ENCODE results near the gene PLK2.
A peak's percentile ranks its signal among the peaks of the same experiment; 100 is the strongest.

The PLK2 gene

GRCh38 chr5:58477760-58478376 is 18.0 kb upstream of the PLK2 start:
- DNase-seq: no peak

GRCh38 chr5:58475404-58475803 is 15.5 kb upstream of the PLK2 start:
- no peak for DNase-seq

GRCh38 chr5:58469896-58470295 is 10.0 kb upstream of the PLK2 start:
- DNase-seq: no peak

GRCh38 chr5:58466939-58467338 is 7.1 kb upstream of the PLK2 start:
- DNase-seq: peak; percentile 38

GRCh38 chr5:58462623-58463230 is 2.8 kb upstream of the PLK2 start:
- peak; percentile 67 for DNase-seq

GRCh38 chr5:58462154-58462553 is 2.3 kb upstream of the PLK2 start:
- peak; percentile 45 for DNase-seq

DNA sequence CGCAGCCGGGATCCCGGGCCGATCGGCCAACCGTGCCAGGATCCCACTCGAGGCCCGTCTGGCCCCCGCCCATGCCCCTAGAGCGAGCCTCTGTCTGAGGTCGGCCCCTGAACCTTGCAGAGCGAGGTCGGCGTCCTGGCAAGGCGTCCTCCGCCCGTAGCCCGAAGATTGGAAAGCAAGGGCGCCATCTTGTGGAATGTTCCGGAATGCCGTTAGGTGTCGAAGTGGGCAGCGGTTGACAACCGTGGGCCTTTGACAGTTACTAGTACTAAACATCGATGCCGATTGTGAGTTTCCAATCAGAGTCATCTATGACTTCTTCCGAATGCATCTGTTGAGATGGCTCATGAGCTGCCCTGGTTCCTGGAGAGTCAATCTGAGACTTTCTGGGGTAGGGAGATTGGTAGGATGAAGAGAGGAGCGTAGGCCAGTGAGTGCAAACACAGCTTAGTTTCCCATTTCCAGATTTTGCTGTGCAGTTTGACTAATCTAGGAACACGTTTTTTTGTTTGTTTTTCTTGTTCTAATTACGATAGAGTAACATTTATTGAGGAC is 923 bp upstream of the PLK2 start:
- DNase-seq: peak; percentile 90

GRCh38 chr5:58459146-58460001 is 512 bp downstream of the PLK2 start:
- no peak for DNase-seq

- DNase-seq: no peak
Measured at GRCh38 chr5:58458743-58459145, 1.1 kb downstream of the PLK2 start.

GRCh38 chr5:58458141-58458742 is 1.6 kb downstream of the PLK2 start:
- DNase-seq: no peak

DNA sequence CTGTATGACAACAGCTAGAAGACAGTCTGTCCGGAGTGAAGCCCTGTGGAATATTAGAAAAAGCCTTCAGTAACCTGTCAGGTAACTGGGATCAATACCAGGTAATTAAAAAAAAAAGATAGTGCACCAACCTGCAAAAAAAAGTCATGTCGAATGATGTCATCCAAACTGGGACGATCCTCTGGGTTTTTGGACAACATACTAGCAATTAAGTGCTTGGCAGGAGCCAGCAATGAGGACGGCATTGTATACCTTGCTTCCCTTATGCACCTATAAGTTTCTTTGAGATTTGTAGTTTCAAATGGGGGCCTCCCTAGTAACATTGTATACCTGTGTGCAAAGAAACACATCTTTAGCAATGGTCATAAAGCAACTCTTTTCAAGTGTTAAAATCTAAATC is 2.8 kb downstream of the PLK2 start:
- no peak for DNase-seq

DNA sequence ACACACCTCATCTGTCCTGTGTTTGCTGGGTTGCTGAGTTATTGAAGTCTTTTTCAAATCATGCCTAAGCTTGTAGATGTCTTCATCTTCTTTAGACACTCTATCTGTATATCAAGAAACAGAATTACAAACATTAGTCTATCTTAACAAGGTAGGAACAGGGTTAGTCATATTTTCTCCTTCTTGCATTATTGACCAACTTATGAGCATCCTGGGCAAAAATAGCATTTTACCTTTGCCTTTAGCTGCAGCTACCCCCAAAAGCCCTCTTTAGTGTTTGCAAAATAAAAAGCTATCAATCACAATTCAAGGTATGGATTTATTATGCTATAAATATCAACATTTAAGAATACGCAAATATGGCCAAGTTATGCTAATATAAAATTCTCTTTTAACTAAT is 3.4 kb downstream of the PLK2 start:
- no peak for DNase-seq

GRCh38 chr5:58456026-58456425 is 3.9 kb downstream of the PLK2 start:
- DNase-seq: no peak

DNA sequence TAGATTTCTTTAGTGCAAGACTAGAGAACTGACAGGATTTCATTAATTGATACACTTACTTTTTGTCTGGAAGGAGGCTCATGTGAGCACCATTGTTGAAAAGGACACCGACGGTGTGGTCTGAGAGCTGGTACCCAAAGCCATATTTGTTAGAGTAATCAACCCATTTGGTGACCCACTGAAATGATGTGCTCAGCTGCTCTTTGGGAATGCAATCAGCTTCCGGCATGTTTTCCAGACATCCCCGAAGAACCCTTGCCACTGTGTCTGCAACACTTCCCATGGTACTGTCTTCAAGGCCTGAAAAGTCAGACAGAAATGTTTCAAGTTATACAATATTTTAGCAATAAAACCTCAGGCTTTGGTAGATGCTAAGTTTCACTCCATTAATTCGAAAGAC is 4.4 kb downstream of the PLK2 start:
- no peak for DNase-seq

- no peak for DNase-seq
Measured at GRCh38 chr5:58455066-58455465, 4.8 kb downstream of the PLK2 start.

- no peak for DNase-seq
Measured at GRCh38 chr5:58454025-58454424, 5.9 kb downstream of the PLK2 start.

- DNase-seq: no peak
Measured at GRCh38 chr5:58453306-58453705, 6.6 kb downstream of the PLK2 start.

- no peak for DNase-seq
Measured at GRCh38 chr5:58452566-58453258, 7.2 kb downstream of the PLK2 start.

GRCh38 chr5:58451732-58452565 is 7.9 kb downstream of the PLK2 start:
- DNase-seq: no peak

DNA sequence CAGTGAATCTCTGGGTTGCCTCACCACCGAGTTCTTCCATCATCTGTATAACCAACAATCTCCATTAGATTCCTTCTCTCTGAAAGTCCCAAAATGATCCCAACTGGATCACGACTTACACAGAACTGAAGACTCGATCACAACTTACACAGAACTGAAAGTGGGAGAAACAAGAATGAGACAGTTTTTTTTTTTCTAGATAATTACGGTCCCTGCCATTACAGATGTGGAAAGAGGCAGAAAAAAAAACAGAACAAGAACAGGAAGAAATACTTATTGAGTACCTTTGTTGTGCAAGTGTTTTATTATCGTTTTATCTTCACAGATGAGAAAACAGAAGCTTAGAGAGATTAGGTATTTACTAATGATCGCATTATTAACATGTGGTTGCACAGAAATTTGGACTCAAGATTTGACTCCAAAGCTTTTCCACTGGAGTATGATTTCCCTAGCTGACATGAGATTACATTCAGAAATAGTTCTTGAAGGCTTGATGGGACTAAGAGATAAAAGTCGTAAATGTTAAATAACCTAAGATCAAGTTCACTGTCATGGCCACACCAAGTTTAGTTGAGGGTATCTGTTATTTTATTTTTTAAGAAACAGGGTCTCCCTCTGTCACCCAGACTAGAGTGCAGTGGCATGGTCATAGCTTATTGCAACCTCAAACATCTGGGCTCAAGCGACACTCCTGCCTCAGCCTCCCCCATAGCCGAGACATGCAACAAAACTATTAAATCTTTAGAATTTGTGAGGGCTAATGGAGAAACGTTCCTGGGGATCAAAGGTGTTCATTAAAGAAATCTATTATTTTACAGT is 8.9 kb downstream of the PLK2 start:
- DNase-seq: no peak

- DNase-seq: no peak
Measured at GRCh38 chr5:58450018-58450417, 9.9 kb downstream of the PLK2 start.
